Body of pancreas (tissue), 4 donors: Measurements from ENCODE around the gene ASCC1.

Experiments
- CTCF ChIP-seq, 7 experiments: fragments of 450-650 bp in 4 of 7; fragments of 200-600 bp in 3 of 7; sonication (generic) in 3 of 7; IDR thresholded peaks; one replicate each; pipeline ENCODE4 v1.5.1; 2016 to 2019; ENCODE audit warnings: antibody characterized with exemption in 7 of 7
- POLR2A ChIP-seq, 3 donors: fragments of 450-650 bp; IDR thresholded peaks; one replicate each; pipeline ENCODE4 v1.6.1; 2016; ENCODE audit warnings: antibody characterized with exemption in 3 of 3, mild to moderate bottlenecking in 2 of 3

GRCh38 chr10:72186982-72187330 is 29.1 kb downstream of the ASCC1 start:
- TF ChIP-seq POLR2A (IDR thresholded peaks at IDR 0.05) (no peak), CTCF (IDR thresholded peaks at IDR 0.05) (no peak)
